Testis (tissue), 3 donors: ENCODE data around the gene ME3. TPM values are rescaled to one million over a fixed set of nuclear protein-coding genes. Genes with fewer than 3 reads are reported as not detected.

Experiments
- DNase-seq: peaks from one replicate; pipeline ENCODE4 v3.0.0-alpha.2; 2019
- H3K27ac ChIP-seq, 2 donors: fragments of 200-600 bp; sonication (generic); one replicate each; pipeline ENCODE4 v1.5.1; 2019
- H3K27me3 ChIP-seq: fragments of 200-600 bp; sonication (generic); one replicate; pipeline ENCODE4 v1.5.1; 2019
- H3K36me3 ChIP-seq: fragments of 200-600 bp; sonication (generic); one replicate; pipeline ENCODE4 v1.5.1; 2017; ENCODE audit warnings: low read depth; ENCODE audit errors: missing control alignments
- H3K4me1 ChIP-seq: fragments of 200-600 bp; sonication (generic); one replicate; pipeline ENCODE4 v1.5.1; 2019
- H3K4me3 ChIP-seq, 2 donors: fragments of 200-600 bp; sonication (generic); one replicate each; pipeline ENCODE4 v1.5.1; 2017 to 2019
- H3K9me3 ChIP-seq: fragments of 200-600 bp; sonication (generic); one replicate; pipeline ENCODE4 v1.5.1; 2017
- POLR2A ChIP-seq: fragments of 450-650 bp; IDR thresholded peaks from one replicate; pipeline ENCODE4 v1.6.1; 2017; ENCODE audit warnings: antibody characterized with exemption, mild to moderate bottlenecking, moderate library complexity
- WGBS, 2 donors: methylation state at CpG; one replicate each; pipeline ENCODE4 v1.1.5; 2018; 5-methylcytosine and 5-hydroxymethylcytosine counted together
- intact Hi-C: fragments of 100-400 bp; cut with DNase I; formaldehyde crosslinking; loops from one replicate; pipeline ENCODE4 v1.15.1; 2023; ENCODE audit warnings: low total_unique reads
- polyA plus RNA-seq: library from polyadenylated mRNA; stranded (reverse); fragments of 350-450 nt; fragmentation: Illumina TruSeq; extraction: RNeasy Lipid Tissue Mini Kit (QIAGEN cat#74804); gene quantifications from one replicate; pipeline ENCODE4 v1.2.3, GENCODE V29; 2014; ENCODE audit warnings: low read depth, low replicate concordance; ENCODE audit not compliant: insufficient read depth
- total RNA-seq, 2 donors: library from RNA; depleted of rRNA; stranded (reverse); fragments of >200 nt; gene quantifications; one replicate each; pipeline ENCODE4 v1.2.3, GENCODE V29; 2016
- TF ChIP-seq, protein P1 (sequence below), 3 experiments: fragments of 450-650 bp in 2 of 3; fragments of 200-600 bp in 1 of 3; sonication (generic) in 1 of 3; IDR thresholded peaks; one replicate each; pipeline ENCODE4 v1.5.1; 2016 to 2019; ENCODE audit warnings: antibody characterized with exemption in 3 of 3, mild to moderate bottlenecking in 2 of 3, moderate library complexity in 1 of 3

ME3 gene
- total and polyA plus RNA-seq, 3 donors from 2014 or later = 26.7 to 170 (median 115) TPM

DNA sequence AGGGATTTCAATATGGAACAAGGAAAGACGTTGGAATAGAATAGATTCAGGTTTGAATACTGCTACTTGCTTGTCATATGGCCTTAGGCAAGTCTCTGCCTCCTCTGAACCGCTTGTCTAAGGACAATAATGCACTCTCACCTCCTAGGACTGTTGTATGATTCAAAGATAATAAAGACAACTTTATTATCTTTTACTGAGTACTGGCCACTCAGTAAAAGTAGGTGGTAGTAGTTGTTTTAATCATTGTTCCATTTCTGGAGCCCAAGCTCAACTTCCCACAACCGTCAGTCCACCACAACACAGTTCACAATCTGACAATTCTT, 134.2 kb downstream of the ME3 start:
- no peak for DNase-seq
- H3K27me3 ChIP-seq = no peaks in the 10 kb centered on the region
- H3K9me3 ChIP-seq = no peaks in the 10 kb centered on the region
- WGBS, 2 donors = 85 to 88% methylated on average over 3 of the region's 3 CpGs
- H3K36me3 ChIP-seq = no peaks in the 10 kb centered on the region
- intact Hi-C loops = no loop called here
- H3K4me3 ChIP-seq = no peak overlapping the region
- H3K4me1 ChIP-seq = no peaks in the 10 kb centered on the region
- TF ChIP-seq, protein P1, sequence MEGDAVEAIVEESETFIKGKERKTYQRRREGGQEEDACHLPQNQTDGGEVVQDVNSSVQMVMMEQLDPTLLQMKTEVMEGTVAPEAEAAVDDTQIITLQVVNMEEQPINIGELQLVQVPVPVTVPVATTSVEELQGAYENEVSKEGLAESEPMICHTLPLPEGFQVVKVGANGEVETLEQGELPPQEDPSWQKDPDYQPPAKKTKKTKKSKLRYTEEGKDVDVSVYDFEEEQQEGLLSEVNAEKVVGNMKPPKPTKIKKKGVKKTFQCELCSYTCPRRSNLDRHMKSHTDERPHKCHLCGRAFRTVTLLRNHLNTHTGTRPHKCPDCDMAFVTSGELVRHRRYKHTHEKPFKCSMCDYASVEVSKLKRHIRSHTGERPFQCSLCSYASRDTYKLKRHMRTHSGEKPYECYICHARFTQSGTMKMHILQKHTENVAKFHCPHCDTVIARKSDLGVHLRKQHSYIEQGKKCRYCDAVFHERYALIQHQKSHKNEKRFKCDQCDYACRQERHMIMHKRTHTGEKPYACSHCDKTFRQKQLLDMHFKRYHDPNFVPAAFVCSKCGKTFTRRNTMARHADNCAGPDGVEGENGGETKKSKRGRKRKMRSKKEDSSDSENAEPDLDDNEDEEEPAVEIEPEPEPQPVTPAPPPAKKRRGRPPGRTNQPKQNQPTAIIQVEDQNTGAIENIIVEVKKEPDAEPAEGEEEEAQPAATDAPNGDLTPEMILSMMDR (IDR thresholded peaks at IDR 0.05) = no peak
- no peak for TF ChIP-seq POLR2A
- no peak overlapping the region for H3K27ac ChIP-seq

DNA sequence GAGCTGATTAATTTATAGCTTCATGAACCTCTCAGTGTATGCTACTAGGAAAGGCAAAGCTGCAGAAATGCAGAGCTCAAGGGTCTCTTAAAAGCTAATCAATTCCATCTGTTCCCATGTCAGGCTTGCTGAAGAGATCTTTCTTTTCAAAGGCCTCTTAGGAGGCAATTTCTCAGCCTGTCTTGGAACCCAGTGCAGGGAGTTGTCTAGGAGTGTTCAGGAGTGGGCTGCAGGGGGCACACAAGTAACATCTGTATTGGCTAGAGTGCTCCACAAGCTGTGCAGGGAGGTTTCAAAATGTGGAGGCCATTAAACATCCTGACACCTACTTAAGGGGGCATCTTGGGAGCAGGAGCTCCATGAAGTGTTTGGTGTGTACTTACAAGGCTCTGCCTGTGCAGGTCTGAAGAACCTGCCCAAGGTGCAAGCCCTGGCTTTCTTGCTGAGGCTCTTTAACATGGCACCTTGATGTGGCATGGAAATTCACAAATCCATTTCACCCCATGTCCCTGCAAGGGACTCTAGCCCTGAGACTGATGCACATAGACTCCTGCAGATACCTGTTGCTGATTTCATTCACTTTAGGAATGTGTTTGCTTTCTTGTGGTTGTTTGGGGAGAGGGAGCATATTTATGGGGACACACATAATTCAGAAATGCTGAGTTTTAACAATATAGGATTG, 134.7 kb downstream of the ME3 start:
- TF ChIP-seq, protein P1 (IDR thresholded peaks at IDR 0.05) = no peak
- TF ChIP-seq POLR2A = no peak
- no peak overlapping the region for H3K27ac ChIP-seq
- no peaks in the 10 kb centered on the region for H3K4me1 ChIP-seq
- no peak overlapping the region for H3K4me3 ChIP-seq
- intact Hi-C loops = no loop called here
- DNase-seq = no peak
- no peaks in the 10 kb centered on the region for H3K9me3 ChIP-seq
- no peaks in the 10 kb centered on the region for H3K36me3 ChIP-seq
- H3K27me3 ChIP-seq = no peaks in the 10 kb centered on the region

DNA sequence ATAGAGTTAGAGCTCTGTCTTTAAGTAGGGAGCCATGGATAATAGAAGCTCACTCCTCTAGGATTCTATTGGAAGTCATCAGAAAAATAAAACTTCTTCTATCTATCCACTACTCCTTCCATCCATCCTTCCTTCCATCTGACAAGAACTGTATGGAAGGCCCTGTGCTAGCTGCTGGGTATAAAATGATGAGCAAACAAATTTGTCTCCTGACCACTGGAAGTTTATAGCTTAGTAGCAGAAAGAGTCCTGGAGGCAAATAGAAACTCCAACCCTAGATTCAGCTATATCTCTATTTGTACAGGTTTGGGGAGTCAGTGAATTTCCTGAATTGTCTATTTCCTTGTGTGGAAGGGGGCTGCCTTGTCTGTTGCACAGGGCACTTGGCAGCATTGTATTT, 136.6 kb downstream of the ME3 start:
- Histone ChIP-seq H3K9me3 (no peaks in the 10 kb centered on the region), H3K27ac (no peak overlapping the region), H3K27me3 (no peaks in the 10 kb centered on the region), H3K4me3 (no peak overlapping the region), H3K4me1 (no peaks in the 10 kb centered on the region), H3K36me3 (no peaks in the 10 kb centered on the region)
- intact Hi-C loops = no loop called here
- DNase-seq = no peak
- TF ChIP-seq, protein P1 (IDR thresholded peaks at IDR 0.05) = no peak
- TF ChIP-seq POLR2A = no peak

DNA sequence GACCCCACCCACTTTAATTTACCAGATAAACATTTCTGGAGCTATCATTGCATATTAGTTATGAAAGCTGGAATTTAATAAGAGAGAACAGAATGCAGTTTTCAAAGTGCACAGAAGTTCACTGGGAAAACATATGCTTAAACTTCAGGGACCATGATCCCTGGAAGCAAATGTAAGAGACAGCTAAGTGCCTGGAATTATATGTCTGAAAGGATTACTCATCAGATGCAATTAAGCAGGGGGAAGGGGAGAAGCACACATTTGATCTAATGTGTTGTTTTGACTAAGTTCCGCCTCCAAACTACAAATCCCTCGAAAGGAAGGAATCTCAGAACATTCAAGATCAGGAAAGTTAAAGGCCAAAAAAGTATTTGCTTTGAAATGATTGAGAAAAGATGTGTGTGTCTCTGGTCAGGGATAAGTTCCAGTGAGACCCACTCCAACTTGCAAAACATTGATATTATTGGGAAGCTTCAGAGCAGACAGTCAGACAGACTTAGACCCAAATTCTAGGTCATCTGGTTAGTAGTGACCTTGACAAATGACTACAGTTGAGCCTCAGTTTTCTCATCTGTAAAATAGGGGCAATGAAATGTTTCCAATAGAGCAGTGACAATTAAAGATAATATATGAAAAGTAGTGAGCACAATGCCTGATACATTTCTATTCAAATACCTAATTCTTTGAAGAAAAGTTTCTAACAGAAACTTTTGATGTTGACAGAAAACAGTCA, 147.6 kb downstream of the ME3 start:
- 62 to 74% methylated on average over 2 of the region's 2 CpGs for WGBS, 2 donors
- TF ChIP-seq, protein P1 (IDR thresholded peaks at IDR 0.05) = no peak
- TF ChIP-seq POLR2A = no peak
- H3K36me3 ChIP-seq = no peaks in the 10 kb centered on the region
- peak overlapping the region; percentile 16 to 61 for H3K27ac ChIP-seq
- H3K4me1 ChIP-seq = peaks cover 15% of the 10 kb centered on the region
- no peak overlapping the region for H3K4me3 ChIP-seq
- H3K27me3 ChIP-seq = no peaks in the 10 kb centered on the region
- DNase-seq = no peak
- intact Hi-C loops = no loop called here
- H3K9me3 ChIP-seq = no peaks in the 10 kb centered on the region
